Measurements from ENCODE around the gene FRMD4A.

FRMD4A gene

GRCh38 chr10:14293526-14293925, 37.2 kb downstream of the FRMD4A start:
- TF ChIP-seq TEAD4 (IDR thresholded peaks at IDR 0.05) (no peak), ZBTB7A (IDR thresholded peaks at IDR 0.05; ENCODE audit: low read depth) (no peak), TAF1 (IDR thresholded peaks at IDR 0.05; ENCODE audit: low read depth) (no peak), YY1 (IDR thresholded peaks at IDR 0.05; ENCODE audit: low read depth) (no peak), EP300 (IDR thresholded peaks at IDR 0.05; ENCODE audit: borderline replicate concordance) (no peak), TCF12 (IDR thresholded peaks at IDR 0.05; ENCODE audit: low read depth) (no peak), RAD21 (IDR thresholded peaks at IDR 0.05; ENCODE audit: low read depth) (no peak), CEBPB (IDR thresholded peaks at IDR 0.05) (no peak), NFIC (IDR thresholded peaks at IDR 0.05) (no peak), CREB1 (IDR thresholded peaks at IDR 0.05; ENCODE audit: low read depth) (no peak), MAX (IDR thresholded peaks at IDR 0.05) (no peak), USF1 (IDR thresholded peaks at IDR 0.05) (no peak), FOXM1 (IDR thresholded peaks at IDR 0.05; ENCODE audit: borderline replicate concordance, low read depth) (no peak), REST (IDR thresholded peaks at IDR 0.05; ENCODE audit: low read depth) (no peak)

DNA sequence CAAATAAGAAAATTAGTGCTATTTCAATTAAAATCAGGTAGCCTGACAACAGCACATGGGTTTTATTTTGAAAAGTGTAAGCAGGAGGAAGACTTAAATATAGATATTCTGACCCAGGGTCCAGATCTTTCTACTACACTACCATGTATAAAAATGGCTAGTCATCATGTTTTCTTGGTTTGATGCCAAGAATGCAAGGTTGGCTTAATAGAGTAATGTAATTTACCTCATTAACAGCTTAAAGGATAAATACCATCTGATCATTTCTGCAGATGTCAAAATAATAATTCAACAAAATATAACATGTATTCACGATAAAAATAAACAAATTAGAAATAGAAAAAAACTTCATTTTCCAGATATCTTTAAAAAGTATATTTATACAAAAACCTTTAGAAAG, 39.4 kb downstream of the FRMD4A start:
- no peak for TF ChIP-seq CEBPB (IDR thresholded peaks at IDR 0.05)

DNA sequence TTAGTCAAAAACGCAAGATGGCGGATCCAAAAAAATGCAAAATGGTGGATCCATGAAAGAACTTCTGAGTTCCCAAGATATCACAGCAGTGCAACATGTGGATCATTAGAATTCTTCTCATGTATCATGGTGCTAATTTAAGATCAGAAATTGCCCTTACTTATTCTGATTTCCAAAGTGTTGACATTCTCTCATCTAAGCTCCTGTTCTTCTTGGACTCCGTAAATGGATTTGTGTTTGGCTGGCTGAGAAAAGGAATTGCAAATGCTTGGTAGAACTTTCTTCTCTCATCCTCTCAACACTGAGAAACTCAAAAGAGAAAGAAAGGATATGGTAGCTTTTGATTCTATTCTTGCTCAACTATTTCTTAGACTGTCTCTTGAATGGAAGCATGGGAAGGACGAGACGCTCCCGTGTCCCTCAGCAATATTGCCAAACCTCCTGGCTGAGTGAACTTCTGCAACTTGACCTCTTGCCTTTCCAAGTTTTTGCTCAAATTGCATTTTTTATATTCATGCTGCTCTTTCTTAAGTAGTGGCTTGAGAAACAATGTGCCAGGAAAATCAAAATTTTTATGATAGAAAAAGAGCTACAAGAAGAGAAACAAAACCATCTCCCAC, 44.7 kb downstream of the FRMD4A start:
- TF ChIP-seq CEBPB (IDR thresholded peaks at IDR 0.05) (no peak), CREB1 (IDR thresholded peaks at IDR 0.05; ENCODE audit: low read depth) (no peak), TCF12 (IDR thresholded peaks at IDR 0.05; ENCODE audit: low read depth) (no peak), USF1 (IDR thresholded peaks at IDR 0.05) (no peak), TEAD4 (IDR thresholded peaks at IDR 0.05) (no peak), YY1 (IDR thresholded peaks at IDR 0.05; ENCODE audit: low read depth) (no peak), ZBTB7A (IDR thresholded peaks at IDR 0.05; ENCODE audit: low read depth) (no peak), EGR1 (IDR thresholded peaks at IDR 0.05) (no peak), TAF1 (IDR thresholded peaks at IDR 0.05; ENCODE audit: low read depth) (no peak), MAX (IDR thresholded peaks at IDR 0.05) (no peak), FOXM1 (IDR thresholded peaks at IDR 0.05; ENCODE audit: borderline replicate concordance, low read depth) (no peak), NFIC (IDR thresholded peaks at IDR 0.05) (no peak), EP300 (IDR thresholded peaks at IDR 0.05; ENCODE audit: borderline replicate concordance) (no peak), RAD21 (IDR thresholded peaks at IDR 0.05; ENCODE audit: low read depth) (no peak)

DNA sequence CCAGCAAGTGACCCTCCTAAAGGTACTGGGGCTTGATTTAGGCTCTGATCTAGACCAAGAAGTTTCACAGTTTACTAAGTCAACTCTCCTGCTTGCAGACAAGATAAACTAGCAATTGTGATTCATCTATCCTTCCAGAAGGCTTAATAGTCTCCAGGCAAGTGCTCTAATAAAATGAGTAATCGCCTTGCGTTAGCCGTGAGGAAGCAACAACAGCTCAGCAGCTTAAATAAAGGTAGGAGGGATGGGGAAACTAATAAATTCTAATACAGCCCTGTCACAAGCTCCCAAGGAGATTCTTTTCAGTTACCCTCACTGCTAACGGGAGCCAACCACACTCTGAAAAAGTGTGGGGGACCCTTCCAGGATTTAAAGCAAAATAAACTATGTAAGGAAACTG, 48.4 kb downstream of the FRMD4A start:
- TF ChIP-seq TCF12 (IDR thresholded peaks at IDR 0.05; ENCODE audit: low read depth) (no peak), TAF1 (IDR thresholded peaks at IDR 0.05; ENCODE audit: low read depth) (no peak)

DNA sequence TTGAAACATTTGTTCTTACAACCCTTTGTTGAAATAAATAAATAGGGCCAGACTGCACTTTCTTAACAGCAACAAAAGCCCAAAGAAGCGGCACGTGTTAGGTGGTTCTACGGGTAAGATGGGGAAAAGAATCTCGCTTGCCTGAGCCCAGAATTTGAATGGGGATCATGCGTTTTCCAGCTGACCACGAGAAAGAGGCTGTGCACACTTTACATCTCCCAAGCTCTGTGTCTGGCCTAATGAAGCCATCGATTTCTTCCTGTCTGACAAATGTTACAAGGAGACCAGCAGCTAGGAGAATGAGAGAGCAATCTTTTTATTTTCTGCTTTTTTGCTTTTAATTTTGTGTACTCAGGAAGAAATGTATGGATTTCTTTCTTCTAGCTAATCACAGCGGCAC, 52.2 kb downstream of the FRMD4A start:
- TF ChIP-seq CREB1 (IDR thresholded peaks at IDR 0.05; ENCODE audit: low read depth): no peak
- TF ChIP-seq REST (IDR thresholded peaks at IDR 0.05; ENCODE audit: low read depth): no peak
- no peak for TF ChIP-seq CEBPB (IDR thresholded peaks at IDR 0.05)
- no peak for TF ChIP-seq TCF12 (IDR thresholded peaks at IDR 0.05; ENCODE audit: low read depth)
- no peak for TF ChIP-seq FOXM1 (IDR thresholded peaks at IDR 0.05; ENCODE audit: borderline replicate concordance, low read depth)
- no peak for TF ChIP-seq TAF1 (IDR thresholded peaks at IDR 0.05; ENCODE audit: low read depth)
- no peak for TF ChIP-seq USF1 (IDR thresholded peaks at IDR 0.05)
- TF ChIP-seq MAX (IDR thresholded peaks at IDR 0.05): no peak
- no peak for TF ChIP-seq ZBTB7A (IDR thresholded peaks at IDR 0.05; ENCODE audit: low read depth)
- no peak for TF ChIP-seq EGR1 (IDR thresholded peaks at IDR 0.05)
- no peak for TF ChIP-seq NFIC (IDR thresholded peaks at IDR 0.05)
- TF ChIP-seq EP300 (IDR thresholded peaks at IDR 0.05; ENCODE audit: borderline replicate concordance): no peak
- TF ChIP-seq TEAD4 (IDR thresholded peaks at IDR 0.05): no peak
- no peak for TF ChIP-seq RAD21 (IDR thresholded peaks at IDR 0.05; ENCODE audit: low read depth)
- TF ChIP-seq YY1 (IDR thresholded peaks at IDR 0.05; ENCODE audit: low read depth): no peak

Measured in Ishikawa (cell line).